GM13976 (cell line): ENCODE measurements around the gene ACAD11.

Experiments used
- DNase-seq: peaks from one replicate; pipeline ENCODE4 v3.0.0; 2012; ENCODE audit warnings: low spot score
- in situ Hi-C: fragments of 300-500 bp; cut with MboI; formaldehyde crosslinking; loops from one replicate; pipeline ENCODE4 v1.12.0; 2022; ENCODE audit warnings: low sequenced_read_pairs, mixed read lengths, inconsistent platforms; ENCODE audit not compliant: unreplicated experiment
- TF ChIP-seq, protein P1 (sequence below): IDR thresholded peaks from 2 replicates; pipeline ENCODE4 v1.5.1; 2012; ENCODE audit warnings: borderline replicate concordance, mild to moderate bottlenecking; ENCODE audit not compliant: insufficient read depth; ENCODE audit errors: extremely low read depth, missing control alignments, control extremely low read depth

The ACAD11 gene

GRCh38 chr3:132549169-132549568, 110.4 kb downstream of the ACAD11 start:
- no peak for DNase-seq
- in situ Hi-C loops: loop anchor here (25.0 kb wide), 1 partner anchor 88 kb away; no protein-coding TSS in a partner anchor
- TF ChIP-seq, protein P1, sequence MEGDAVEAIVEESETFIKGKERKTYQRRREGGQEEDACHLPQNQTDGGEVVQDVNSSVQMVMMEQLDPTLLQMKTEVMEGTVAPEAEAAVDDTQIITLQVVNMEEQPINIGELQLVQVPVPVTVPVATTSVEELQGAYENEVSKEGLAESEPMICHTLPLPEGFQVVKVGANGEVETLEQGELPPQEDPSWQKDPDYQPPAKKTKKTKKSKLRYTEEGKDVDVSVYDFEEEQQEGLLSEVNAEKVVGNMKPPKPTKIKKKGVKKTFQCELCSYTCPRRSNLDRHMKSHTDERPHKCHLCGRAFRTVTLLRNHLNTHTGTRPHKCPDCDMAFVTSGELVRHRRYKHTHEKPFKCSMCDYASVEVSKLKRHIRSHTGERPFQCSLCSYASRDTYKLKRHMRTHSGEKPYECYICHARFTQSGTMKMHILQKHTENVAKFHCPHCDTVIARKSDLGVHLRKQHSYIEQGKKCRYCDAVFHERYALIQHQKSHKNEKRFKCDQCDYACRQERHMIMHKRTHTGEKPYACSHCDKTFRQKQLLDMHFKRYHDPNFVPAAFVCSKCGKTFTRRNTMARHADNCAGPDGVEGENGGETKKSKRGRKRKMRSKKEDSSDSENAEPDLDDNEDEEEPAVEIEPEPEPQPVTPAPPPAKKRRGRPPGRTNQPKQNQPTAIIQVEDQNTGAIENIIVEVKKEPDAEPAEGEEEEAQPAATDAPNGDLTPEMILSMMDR: no peak

DNA sequence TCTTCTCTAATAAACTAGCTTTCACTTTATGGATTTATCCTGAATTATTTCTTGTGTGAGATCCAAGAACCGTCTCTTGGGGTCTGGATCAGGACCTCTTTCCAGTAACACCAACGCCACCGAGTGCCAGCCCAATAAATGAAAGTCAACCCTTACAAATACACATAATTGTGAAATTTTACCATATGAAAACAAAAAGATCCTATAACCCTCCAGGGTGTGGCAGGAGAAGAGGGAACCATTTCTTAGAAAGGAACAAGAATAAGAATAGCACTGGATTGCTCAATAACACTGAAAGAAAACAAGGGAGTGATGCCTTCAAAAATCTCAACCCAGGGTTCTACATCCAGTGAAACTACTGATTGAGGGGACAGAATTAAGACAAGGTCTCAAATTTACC, 114.1 kb downstream of the ACAD11 start:
- DNase-seq: no peak
- TF ChIP-seq, protein P1: no peak
- in situ Hi-C loops: loop anchor here (25.0 kb wide), 1 partner anchor 92 kb away; no protein-coding TSS in a partner anchor

DNA sequence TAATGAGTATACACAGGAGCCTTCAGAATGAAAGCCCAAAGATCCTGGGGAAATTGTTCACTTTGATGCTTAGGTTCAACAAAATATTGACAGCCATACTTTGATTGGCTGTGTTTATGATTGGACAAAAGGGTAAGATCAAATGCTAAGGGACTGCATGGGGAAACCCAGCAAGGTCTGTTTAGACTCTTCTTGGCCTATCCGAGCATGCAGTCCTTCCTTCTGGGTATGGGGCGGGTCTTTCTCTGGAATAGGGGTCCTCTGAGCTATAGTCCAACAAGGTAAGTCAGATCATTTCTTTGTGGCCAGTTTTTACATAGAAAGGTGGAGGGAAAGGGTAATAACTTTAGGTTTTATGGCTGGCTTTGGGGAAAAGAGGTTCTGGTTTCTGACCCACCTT, 115.5 kb downstream of the ACAD11 start:
- no peak for DNase-seq
- in situ Hi-C loops: loop anchor here (25.0 kb wide), 1 partner anchor 93 kb away; no protein-coding TSS in a partner anchor
- TF ChIP-seq, protein P1: no peak

DNA sequence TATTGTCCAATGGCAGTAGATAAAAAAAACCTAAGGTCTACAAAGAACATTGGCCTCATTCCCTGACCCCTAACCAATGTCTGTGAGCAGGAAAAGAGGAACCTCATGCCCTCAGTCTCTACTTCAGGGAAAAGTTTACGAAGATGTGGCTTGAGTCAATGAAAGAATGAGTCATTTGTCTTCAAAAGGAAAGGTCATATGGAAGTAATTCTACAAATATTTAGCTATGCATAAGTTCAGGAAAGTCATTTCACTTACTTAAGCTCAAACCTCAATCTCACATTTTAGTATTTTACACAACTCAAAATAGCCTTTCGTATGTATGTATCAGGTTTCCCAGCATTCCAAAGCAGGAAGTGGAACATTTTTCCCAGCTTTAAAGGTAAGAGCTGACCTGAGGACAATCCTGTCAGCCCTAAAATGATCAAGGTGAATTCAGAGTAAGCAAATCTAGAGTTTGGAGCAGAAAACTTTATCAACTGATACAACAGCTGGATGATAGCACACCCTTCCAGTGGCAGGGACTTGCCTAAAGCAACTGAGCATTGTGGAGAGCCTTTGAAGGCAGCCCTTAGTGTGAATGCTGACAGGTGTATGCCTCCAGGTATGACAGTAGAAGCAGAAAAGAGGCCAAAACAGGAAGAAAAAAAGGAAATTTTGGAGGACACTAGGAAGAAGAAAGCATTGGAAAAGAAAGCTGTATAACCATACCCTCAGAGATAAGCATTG, 116.4 kb downstream of the ACAD11 start:
- in situ Hi-C loops: loop anchor here (25.0 kb wide), 1 partner anchor 94 kb away; no protein-coding TSS in a partner anchor
- TF ChIP-seq, protein P1: no peak
- no peak for DNase-seq

DNA sequence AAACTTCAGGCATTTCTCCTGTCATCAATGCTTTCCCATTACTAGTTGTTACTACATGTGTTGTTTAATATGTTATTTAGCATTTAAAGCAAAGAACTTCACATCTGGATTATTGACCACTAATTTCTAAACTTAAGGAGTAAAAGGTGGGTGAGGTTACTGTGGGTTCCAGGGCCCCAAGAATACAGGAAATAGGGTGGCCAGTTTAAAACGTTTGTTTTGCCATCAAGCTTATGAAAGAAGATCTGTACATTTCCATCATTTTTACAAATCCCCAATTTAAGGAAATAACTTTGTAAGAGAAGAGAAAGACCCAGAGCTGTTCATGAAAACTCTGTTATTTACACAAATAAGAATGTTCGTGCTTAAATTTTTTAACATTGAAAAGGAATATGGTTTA, 117.0 kb downstream of the ACAD11 start:
- TF ChIP-seq, protein P1: no peak
- in situ Hi-C loops: loop anchor here (25.0 kb wide), 1 partner anchor 95 kb away; no protein-coding TSS in a partner anchor
- DNase-seq: no peak

GRCh38 chr3:132539681-132540080, 119.9 kb downstream of the ACAD11 start:
- DNase-seq: no peak
- in situ Hi-C loops: loop anchor here (25.0 kb wide), 1 partner anchor 98 kb away; no protein-coding TSS in a partner anchor
- TF ChIP-seq, protein P1: no peak
